DOHH2 (cell line): ENCODE measurements around the gene TNFSF9.

Experiments
- EZH2phosphoT487 ChIP-seq: fragments of 200-600 bp; sonication (generic); IDR thresholded peaks from 2 replicates; pipeline ENCODE4 v1.6.1; 2017; ENCODE audit warnings: borderline replicate concordance, mild to moderate bottlenecking, antibody characterized with exemption, low read length, moderate library complexity, mixed read lengths
- TF ChIP-seq, protein P1 (sequence below): fragments of 200-600 bp; sonication (generic); IDR thresholded peaks from one replicate; pipeline ENCODE4 v1.5.1; 2014; ENCODE audit warnings: antibody characterized with exemption, mild to moderate bottlenecking, low read depth, low read length; ENCODE audit not compliant: poor library complexity, severe bottlenecking

DNA sequence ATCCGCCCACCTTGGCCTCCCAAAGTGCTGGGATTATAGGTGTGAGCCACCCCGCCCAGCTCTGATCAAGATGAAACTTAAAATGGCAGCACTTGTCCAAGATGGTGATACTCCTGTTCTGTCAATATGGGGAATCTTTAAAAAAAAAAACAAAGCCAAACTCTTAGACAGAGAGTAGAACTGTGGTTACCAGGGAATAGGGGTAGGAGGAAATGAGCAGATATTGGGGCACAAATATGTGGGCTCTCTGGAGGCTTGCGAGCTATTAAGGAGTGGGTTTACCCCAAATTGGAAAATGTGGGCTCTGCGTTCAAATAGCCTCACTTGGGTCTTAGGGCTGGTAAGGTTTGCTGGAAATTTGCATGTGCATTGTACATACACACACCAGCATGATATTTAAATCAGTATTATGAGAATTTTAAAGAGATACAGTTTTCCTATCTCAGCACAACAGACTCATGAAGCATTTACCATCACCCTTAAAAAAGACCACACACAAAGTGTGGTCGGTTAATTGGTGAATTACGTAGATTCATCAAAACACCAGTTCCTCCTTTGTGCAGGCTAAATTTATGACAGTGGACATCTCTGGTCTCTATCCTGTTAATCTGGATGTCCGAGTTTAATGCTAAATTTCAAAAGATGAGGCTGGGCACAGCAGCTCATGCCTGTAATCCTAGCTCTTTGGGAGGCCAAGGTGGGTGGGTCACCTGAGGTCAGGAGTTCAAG is 48.8 kb downstream of the TNFSF9 start:
- TF ChIP-seq, protein P1, sequence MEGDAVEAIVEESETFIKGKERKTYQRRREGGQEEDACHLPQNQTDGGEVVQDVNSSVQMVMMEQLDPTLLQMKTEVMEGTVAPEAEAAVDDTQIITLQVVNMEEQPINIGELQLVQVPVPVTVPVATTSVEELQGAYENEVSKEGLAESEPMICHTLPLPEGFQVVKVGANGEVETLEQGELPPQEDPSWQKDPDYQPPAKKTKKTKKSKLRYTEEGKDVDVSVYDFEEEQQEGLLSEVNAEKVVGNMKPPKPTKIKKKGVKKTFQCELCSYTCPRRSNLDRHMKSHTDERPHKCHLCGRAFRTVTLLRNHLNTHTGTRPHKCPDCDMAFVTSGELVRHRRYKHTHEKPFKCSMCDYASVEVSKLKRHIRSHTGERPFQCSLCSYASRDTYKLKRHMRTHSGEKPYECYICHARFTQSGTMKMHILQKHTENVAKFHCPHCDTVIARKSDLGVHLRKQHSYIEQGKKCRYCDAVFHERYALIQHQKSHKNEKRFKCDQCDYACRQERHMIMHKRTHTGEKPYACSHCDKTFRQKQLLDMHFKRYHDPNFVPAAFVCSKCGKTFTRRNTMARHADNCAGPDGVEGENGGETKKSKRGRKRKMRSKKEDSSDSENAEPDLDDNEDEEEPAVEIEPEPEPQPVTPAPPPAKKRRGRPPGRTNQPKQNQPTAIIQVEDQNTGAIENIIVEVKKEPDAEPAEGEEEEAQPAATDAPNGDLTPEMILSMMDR = no peak
- TF ChIP-seq EZH2phosphoT487 = no peak
